ENCODE measurements around the gene RBKS. TPM values are rescaled to one million over a fixed set of nuclear protein-coding genes. Genes with fewer than 3 reads are reported as not detected.

RBKS gene
- polyA plus RNA-seq, 1 donor (not counting 4 experiments of a cell fraction or from before 2014, with no cell fraction given), result 1.9 TPM

GRCh38 chr2:27805180-27805579 is 85.0 kb downstream of the RBKS start:
- Histone ChIP-seq H3K4me2 (ENCODE audit: control insufficient read depth, extremely low read depth, insufficient read depth, low read depth, low read length) (no peak overlapping the region), H3K27ac (ENCODE audit: control insufficient read depth, insufficient read depth, low read length) (no peak overlapping the region), H3K4me3 (ENCODE audit: control insufficient read depth in 2 of 3, extremely low read depth in 1 of 3, insufficient read depth in 2 of 3, low read depth in 1 of 3, low read length in 3 of 3) (no peak overlapping the region), H3K9me1 (ENCODE audit: control insufficient read depth, extremely low read depth, insufficient read depth, low read length) (no peaks in the 10 kb centered on the region), H3K36me3 (ENCODE audit: control insufficient read depth in 2 of 2, extremely low read depth in 1 of 2, insufficient read depth in 2 of 2, low read length in 2 of 2) (no peaks in the 10 kb centered on the region), H3K79me2 (ENCODE audit: control insufficient read depth, insufficient read depth, low read length) (no peaks in the 10 kb centered on the region), H3K9ac (ENCODE audit: control insufficient read depth, extremely low read depth, insufficient read depth, low read length) (no peak overlapping the region), H3K9me3 (ENCODE audit: control insufficient read depth, low read depth, low read length) (no peaks in the 10 kb centered on the region), H3K27me3 (ENCODE audit: control insufficient read depth, extremely low read depth, insufficient read depth, low read length) (no peaks in the 10 kb centered on the region), H3K4me1 (ENCODE audit: control insufficient read depth, extremely low read depth, insufficient read depth, low read length) (peaks cover 25% of the 10 kb centered on the region), H4K20me1 (ENCODE audit: control insufficient read depth, extremely low read depth, insufficient read depth, low read length) (no peaks in the 10 kb centered on the region), H2AFZ (ENCODE audit: control insufficient read depth, low read length) (no peak overlapping the region)
- dilution Hi-C loops (cut with MboI; ENCODE audit: extremely low pct_ligation_motif_present, low sequenced_read_pairs), result no loop called here
- DNase-seq (ENCODE audit: low read depth, low spot score) (no peak), FAIRE-seq (no peak)
- TF ChIP-seq CTCF (optimal IDR thresholded peaks at IDR 0.05 in 1 of 3, IDR thresholded peaks at IDR 0.05 in 1 of 3, conservative IDR thresholded peaks at IDR 0.05 in 1 of 3; ENCODE audit: extremely low read depth in 1 of 3, insufficient read depth in 2 of 3, low read length in 3 of 3) (no peak), EZH2 (IDR thresholded peaks at IDR 0.05; ENCODE audit: low read length) (no peak)

GRCh38 chr2:27804146-27804545 is 86.0 kb downstream of the RBKS start:
- Histone ChIP-seq H2AFZ (ENCODE audit: control insufficient read depth, low read length) (no peak overlapping the region), H3K4me3 (ENCODE audit: control insufficient read depth in 2 of 3, extremely low read depth in 1 of 3, insufficient read depth in 2 of 3, low read depth in 1 of 3, low read length in 3 of 3) (no peak overlapping the region), H3K9me3 (ENCODE audit: control insufficient read depth, low read depth, low read length) (no peaks in the 10 kb centered on the region), H3K79me2 (ENCODE audit: control insufficient read depth, insufficient read depth, low read length) (no peaks in the 10 kb centered on the region), H3K9ac (ENCODE audit: control insufficient read depth, extremely low read depth, insufficient read depth, low read length) (no peak overlapping the region), H3K4me2 (ENCODE audit: control insufficient read depth, extremely low read depth, insufficient read depth, low read depth, low read length) (no peak overlapping the region), H3K4me1 (ENCODE audit: control insufficient read depth, extremely low read depth, insufficient read depth, low read length) (peaks cover 24% of the 10 kb centered on the region), H4K20me1 (ENCODE audit: control insufficient read depth, extremely low read depth, insufficient read depth, low read length) (no peaks in the 10 kb centered on the region), H3K27me3 (ENCODE audit: control insufficient read depth, extremely low read depth, insufficient read depth, low read length) (no peaks in the 10 kb centered on the region), H3K9me1 (ENCODE audit: control insufficient read depth, extremely low read depth, insufficient read depth, low read length) (no peaks in the 10 kb centered on the region), H3K36me3 (ENCODE audit: control insufficient read depth in 2 of 2, extremely low read depth in 1 of 2, insufficient read depth in 2 of 2, low read length in 2 of 2) (no peaks in the 10 kb centered on the region), H3K27ac (ENCODE audit: control insufficient read depth, insufficient read depth, low read length) (no peak overlapping the region)
- no peak for TF ChIP-seq CTCF (optimal IDR thresholded peaks at IDR 0.05 in 1 of 3, IDR thresholded peaks at IDR 0.05 in 1 of 3, conservative IDR thresholded peaks at IDR 0.05 in 1 of 3; ENCODE audit: extremely low read depth in 1 of 3, insufficient read depth in 2 of 3, low read length in 3 of 3)
- dilution Hi-C loops (cut with MboI; ENCODE audit: extremely low pct_ligation_motif_present, low sequenced_read_pairs), result no loop called here
- no peak for DNase-seq (ENCODE audit: low read depth, low spot score)
- FAIRE-seq, result no peak

Measured in keratinocyte (primary cell).